Heart left ventricle (tissue), 13 donors: ENCODE measurements around the gene AKAP13.

Source experiments
- POLR2A ChIP-seq, 2 donors: fragments of 450-650 bp; IDR thresholded peaks; one replicate each; pipeline ENCODE4 v1.6.1; 2017; ENCODE audit warnings: antibody characterized with exemption in 2 of 2, mild to moderate bottlenecking in 2 of 2, moderate library complexity in 2 of 2
- TF ChIP-seq, protein P1 (sequence below), 12 donors: fragments of 200-600 bp; sonication (generic) in 4 of 12; IDR thresholded peaks; one replicate each; pipeline versions ENCODE4 v1.5.0 to v1.8.0; 2018 to 2022; ENCODE audit warnings: antibody characterized with exemption in 12 of 12, mild to moderate bottlenecking in 5 of 12
- donor health status: ischemic (EF 13 %, LVEDD 7.1; RV severe dilation, severe dysfunction).
- donor health status: DM: no; HTN: yes; CAD: no.
- donor health status: DM: no; HTN: no; CAD: no.
- donor health status: ischemic (EF 25% LVEDD 6.9; RV normal size, moderate dysfunction).
- donor health status: ischemic (EF 25% LVEDD 5.7; RV mildly dilated, moderate dysfunction).
- donor health status: ischemic (EF 35%, LVEDD 5.7; RV mildly dilated, moderate dysfunction).
- donor health status: nonischemic (EF 11% LVEDD 7.7; RV severe dilation, severe dysfunction).
- donor health status: DM: yes; HTN: yes; CAD: no.
- donor health status: PGD.
- donor health status: ischemic (EF 29% LVEDD 5.4; RV normal size, mild dysfunction).
- donor health status: nonischemic (EF 23%, LVEDD 6.1; RV moderate dilation, normal function).

DNA sequence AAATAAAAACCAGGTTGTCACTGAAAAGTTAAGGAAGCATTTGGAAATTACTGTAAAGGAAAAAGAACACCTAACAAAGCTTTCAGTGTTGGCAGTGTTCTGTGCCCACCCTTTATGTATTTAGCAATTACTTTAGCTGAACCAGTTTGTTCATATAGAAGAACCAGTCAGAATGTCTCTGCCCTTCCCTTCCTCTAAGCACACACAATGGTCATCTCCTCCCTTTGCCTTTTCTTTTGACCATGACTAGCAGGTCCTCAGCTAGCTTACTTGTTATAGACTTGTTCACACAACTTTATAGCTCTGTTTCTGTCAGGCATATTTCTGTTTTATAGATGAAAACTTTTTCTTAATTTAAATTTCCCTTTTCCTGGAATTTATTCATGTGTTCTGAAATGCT, 59.6 kb downstream of the AKAP13 start:
- TF ChIP-seq, protein P1, sequence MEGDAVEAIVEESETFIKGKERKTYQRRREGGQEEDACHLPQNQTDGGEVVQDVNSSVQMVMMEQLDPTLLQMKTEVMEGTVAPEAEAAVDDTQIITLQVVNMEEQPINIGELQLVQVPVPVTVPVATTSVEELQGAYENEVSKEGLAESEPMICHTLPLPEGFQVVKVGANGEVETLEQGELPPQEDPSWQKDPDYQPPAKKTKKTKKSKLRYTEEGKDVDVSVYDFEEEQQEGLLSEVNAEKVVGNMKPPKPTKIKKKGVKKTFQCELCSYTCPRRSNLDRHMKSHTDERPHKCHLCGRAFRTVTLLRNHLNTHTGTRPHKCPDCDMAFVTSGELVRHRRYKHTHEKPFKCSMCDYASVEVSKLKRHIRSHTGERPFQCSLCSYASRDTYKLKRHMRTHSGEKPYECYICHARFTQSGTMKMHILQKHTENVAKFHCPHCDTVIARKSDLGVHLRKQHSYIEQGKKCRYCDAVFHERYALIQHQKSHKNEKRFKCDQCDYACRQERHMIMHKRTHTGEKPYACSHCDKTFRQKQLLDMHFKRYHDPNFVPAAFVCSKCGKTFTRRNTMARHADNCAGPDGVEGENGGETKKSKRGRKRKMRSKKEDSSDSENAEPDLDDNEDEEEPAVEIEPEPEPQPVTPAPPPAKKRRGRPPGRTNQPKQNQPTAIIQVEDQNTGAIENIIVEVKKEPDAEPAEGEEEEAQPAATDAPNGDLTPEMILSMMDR (IDR thresholded peaks at IDR 0.05) = no peak
- TF ChIP-seq POLR2A (IDR thresholded peaks at IDR 0.05) = no peak
